ENCODE results near the gene TAC3.

GRCh38 chr12:57042695-57043094 is 26.4 kb upstream of the TAC3 start:
- no peak for TF ChIP-seq EZH2 (IDR thresholded peaks at IDR 0.05; ENCODE audit: low read length, unreplicated experiment)
- TF ChIP-seq CTCF (conservative IDR thresholded peaks at IDR 0.05; ENCODE audit: low read depth, low read length), result no peak
- TF ChIP-seq EZH2phosphoT487 (IDR thresholded peaks at IDR 0.05; ENCODE audit: borderline replicate concordance, low read length), result no peak
